Right lobe of liver (tissue), 6 donors: ENCODE measurements around the gene MTHFR. TPM values are rescaled to one million over a fixed set of nuclear protein-coding genes. Genes with fewer than 3 reads are reported as not detected.
A peak's percentile ranks its signal among the peaks of the same experiment; 100 is the strongest.

ENCODE experiments used
- ATAC-seq, 4 donors: fragments of 200-7000 bp; cut with Tn5 transposase; one replicate each; pipeline ENCODE4 v1.9.1; 2020; ENCODE audit warnings: mild to moderate bottlenecking in 4 of 4, moderate library complexity in 4 of 4
- DNase-seq, 3 donors: peaks; one replicate each; pipeline ENCODE4 v3.0.0-alpha.2; 2020
- H3K27ac ChIP-seq, 3 donors: fragments of 200-600 bp; one replicate each; pipeline ENCODE4 v1.8.0; 2022
- H3K27me3 ChIP-seq, 2 donors: fragments of 200-600 bp; one replicate each; pipeline ENCODE4 v1.8.0; 2022
- H3K36me3 ChIP-seq, 4 donors: fragments of 200-600 bp; sonication (generic) in 1 of 4; one replicate each; pipeline versions ENCODE4 v1.5.1 to v1.8.0; 2017 to 2022; ENCODE audit warnings: control low read depth in 1 of 4
- H3K4me1 ChIP-seq, 4 donors: fragments of 200-600 bp; sonication (generic) in 1 of 4; one replicate each; pipeline versions ENCODE4 v1.5.1 to v1.8.0; 2017 to 2022; ENCODE audit warnings: control low read depth in 1 of 4
- H3K4me3 ChIP-seq, 3 donors: fragments of 200-600 bp; one replicate each; pipeline ENCODE4 v1.8.0; 2022
- H3K9me3 ChIP-seq, 4 donors: fragments of 200-600 bp; sonication (generic) in 1 of 4; one replicate each; pipeline versions ENCODE4 v1.5.1 to v1.8.0; 2017 to 2022; ENCODE audit warnings: control low read depth in 1 of 4
- CTCF ChIP-seq, 4 donors: fragments of 200-600 bp in 3 of 4; fragments of 450-650 bp in 1 of 4; IDR thresholded peaks; one replicate each; pipeline versions ENCODE4 v1.5.1 to v1.8.0; 2016 to 2022; ENCODE audit warnings: antibody characterized with exemption in 4 of 4, mild to moderate bottlenecking in 2 of 4
- POLR2A ChIP-seq: fragments of 450-650 bp; IDR thresholded peaks from one replicate; pipeline ENCODE4 v1.6.1; 2017; ENCODE audit warnings: antibody characterized with exemption, mild to moderate bottlenecking
- whole genome bisulfite sequencing: methylation state at CpG from one replicate; pipeline ENCODE4 v1.1.6; 2018; ENCODE audit warnings: low coverage, low lambda C conversion rate; ENCODE audit not compliant: insufficient coverage; ENCODE audit errors: missing lambda C conversion rate; 5-methylcytosine and 5-hydroxymethylcytosine counted together
- intact Hi-C, 2 donors: fragments of 100-400 bp; cut with DNase I; formaldehyde crosslinking; loops; one replicate each; pipeline versions ENCODE4 v1.11.2 to v1.14.1; 2022
- total RNA-seq, 6 experiments: library from RNA; depleted of rRNA in 2 of 6; stranded (reverse); fragments of >200 nt in 2 of 6; fragmentation: NEBNext Ultra II Directional in 3 of 6; extraction: Animal tissue kit (Norgen Biotek cat#: 25700) in 3 of 6; gene quantifications; one replicate each; pipeline versions ENCODE4 v1.1.0 to v1.2.4, GENCODE V29; 2016 to 2023
- donor health status: DM: no; HTN: yes; CAD: no.
- donor health status: DM: no; HTN: no; CAD: no.
- donor health status: DM: no; HTN: no; CAD: no.
- donor health status: DM: no; HTN: yes; CAD: no.
- donor health status: DM: no; HTN: yes; CAD: no.

The MTHFR gene
- total RNA-seq, 6 experiments from 2014 or later = 10.6 to 20.1 (median 15.6) TPM

GRCh38 chr1:11784256-11784992 lies 21.3 kb downstream of the MTHFR start:
- peak in 2 of 4 donors; percentile 1 for ATAC-seq
- no peak for DNase-seq
- H3K36me3 ChIP-seq = no peaks in the 10 kb centered on the region

GRCh38 chr1:11783556-11783955 lies 22.2 kb downstream of the MTHFR start:
- peak overlapping the region in 1 of 3 donors; percentile 36 for H3K27ac ChIP-seq
- no peak overlapping the region for H3K4me3 ChIP-seq
- intact Hi-C loops = no loop called here
- no peaks in the 10 kb centered on the region for H3K36me3 ChIP-seq
- TF ChIP-seq POLR2A = no peak
- TF ChIP-seq CTCF (IDR thresholded peaks at IDR 0.05) = no peak
- H3K27me3 ChIP-seq = no peaks in the 10 kb centered on the region
- no peaks in the 10 kb centered on the region for H3K9me3 ChIP-seq
- ATAC-seq (no peak), DNase-seq (no peak)
- peaks cover 0 to 17% (median 5%) of the 10 kb centered on the region in 4 donors for H3K4me1 ChIP-seq
- 79% methylated on average over 5 of the region's 6 CpGs for WGBS

More at GRCh38 chr1:11784256-11784992, 21.3 kb downstream of the MTHFR start:
- Histone ChIP-seq H3K4me3 (no peak overlapping the region), H3K4me1 (peaks cover 0 to 17% (median 5%) of the 10 kb centered on the region in 4 donors), H3K27me3 (no peaks in the 10 kb centered on the region), H3K9me3 (no peaks in the 10 kb centered on the region), H3K27ac (peak overlapping the region; percentile 18 to 51 (median 43))
- 40% methylated on average over 2 of the region's 21 CpGs for WGBS
- intact Hi-C loops = no loop called here
- TF ChIP-seq CTCF (IDR thresholded peaks at IDR 0.05) (no peak), POLR2A (no peak)

- H3K27me3 ChIP-seq = no peaks in the 10 kb centered on the region
- no peak for DNase-seq
- no peaks in the 10 kb centered on the region for H3K36me3 ChIP-seq
- ATAC-seq = no peak
- H3K4me1 ChIP-seq = peaks cover 0 to 21% (median 0%) of the 10 kb centered on the region in 4 donors
- no peak for TF ChIP-seq CTCF (IDR thresholded peaks at IDR 0.05)
- TF ChIP-seq POLR2A = no peak
- WGBS = 93% methylated on average over 2 of the region's 6 CpGs
- no peaks in the 10 kb centered on the region for H3K9me3 ChIP-seq
- no peak overlapping the region for H3K27ac ChIP-seq
- H3K4me3 ChIP-seq = no peak overlapping the region
- intact Hi-C loops = no loop called here
Observed at GRCh38 chr1:11782127-11782708, 23.5 kb downstream of the MTHFR start.

GRCh38 chr1:11781297-11781696 lies 24.5 kb downstream of the MTHFR start:
- H3K27me3 ChIP-seq = no peaks in the 10 kb centered on the region
- ATAC-seq (no peak), DNase-seq (no peak)
- H3K36me3 ChIP-seq = no peaks in the 10 kb centered on the region
- H3K4me1 ChIP-seq = peaks cover 0 to 22% (median 0%) of the 10 kb centered on the region in 4 donors
- no peak overlapping the region for H3K27ac ChIP-seq
- intact Hi-C loops = no loop called here
- no peaks in the 10 kb centered on the region for H3K9me3 ChIP-seq
- TF ChIP-seq POLR2A = no peak
- no peak for TF ChIP-seq CTCF (IDR thresholded peaks at IDR 0.05)
- no peak overlapping the region for H3K4me3 ChIP-seq
- WGBS = 91% methylated on average over 7 of the region's 12 CpGs
